ENCODE data around the gene ZNF200. TPM values are rescaled to one million over a fixed set of nuclear protein-coding genes. Genes with fewer than 3 reads are reported as not detected.
"Not testable (repeated sequence)": the region's sequence is repeated elsewhere in the genome, so short reads cannot be mapped to it uniquely, and the experiment has no call there.

Gene ZNF200
- total and polyA plus RNA-seq, 2 donors (not counting 1 experiment from before 2014, with no cell fraction given): 2.7 to 20.1 TPM

GRCh38 chr16:3274947-3275346 is 40.0 kb upstream of the ZNF200 start:
- Histone ChIP-seq H4K20me1 (ENCODE audit: control insufficient read depth, insufficient read depth, low read length, poor library complexity, severe bottlenecking) (no peaks in the 10 kb centered on the region), H3K27ac (ENCODE audit: low read length in 2 of 2) (no peak overlapping the region), H3K4me1 (ENCODE audit: control insufficient read depth in 2 of 2, insufficient read depth in 2 of 2, low read length in 2 of 2) (no peaks in the 10 kb centered on the region), H2AFZ (ENCODE audit: insufficient read depth, low read depth, low read length, poor library complexity, severe bottlenecking) (no peak overlapping the region), H3K4me3 (ENCODE audit: control extremely low read depth in 1 of 5, extremely low read depth in 1 of 5, insufficient read depth in 1 of 5, low read depth in 2 of 5, low read length in 4 of 5) (no peak overlapping the region), H3K27me3 (replicated peaks in 1 of 4; ENCODE audit: control extremely low read depth in 1 of 4, control insufficient read depth in 3 of 4, insufficient read depth in 4 of 4, low read length in 3 of 4) (no peaks in the 10 kb centered on the region), H3K9ac (ENCODE audit: low read length) (no peak overlapping the region), H3K36me3 (replicated peaks in 1 of 2; ENCODE audit: control extremely low read depth in 1 of 2, control insufficient read depth in 1 of 2, extremely low read depth in 1 of 2, insufficient read depth in 2 of 2, low read length in 1 of 2) (no peaks in the 10 kb centered on the region), H3K79me2 (ENCODE audit: control insufficient read depth, insufficient read depth, low read length) (peaks cover 3% of the 10 kb centered on the region), H3K4me2 (replicated peaks; ENCODE audit: low read depth, low read length, poor library complexity, severe bottlenecking) (no peak overlapping the region), H3K9me3 (ENCODE audit: control extremely low read depth in 1 of 3, control insufficient read depth in 2 of 3, insufficient read depth in 1 of 3, low read length in 2 of 3) (peaks cover 0 to 6% (median 0%) of the 10 kb centered on the region in 3 donors)
- ChIA-PET POLR2A (no interaction called here), CTCF (no interaction called here)
- TF ChIP-seq CTCF (IDR thresholded peaks at IDR 0.05): no peak
- TF ChIP-seq EZH2 (IDR thresholded peaks at IDR 0.05; ENCODE audit: borderline replicate concordance, insufficient read depth, low read depth, low read length, poor library complexity, severe bottlenecking): no peak
- H3K4me3 Mint-ChIP-seq: no peak overlapping the region
- H3K27ac Mint-ChIP-seq: no peak overlapping the region
- H3K27me3 Mint-ChIP-seq: no peaks in the 10 kb centered on the region
- no peaks in the 10 kb centered on the region for H3K4me1 Mint-ChIP-seq
- H3K9me3 Mint-ChIP-seq (ENCODE audit: insufficient read depth): no peaks in the 10 kb centered on the region
- no peak for DNase-seq
- no peak for ATAC-seq (ENCODE audit: low read depth)
- intact Hi-C loops (cut with micrococcal nuclease): no loop called here

- no peaks in the 10 kb centered on the region for H3K9me3 Mint-ChIP-seq (ENCODE audit: insufficient read depth)
- no peak overlapping the region for H3K4me2 ChIP-seq (replicated peaks; ENCODE audit: low read depth, low read length, poor library complexity, severe bottlenecking)
- no peak for DNase-seq
Observed at GRCh38 chr16:3274490-3274889, 39.5 kb upstream of the ZNF200 start.

GRCh38 chr16:3271281-3271680 is 36.3 kb upstream of the ZNF200 start:
- H3K4me1 Mint-ChIP-seq; H3K4me2 ChIP-seq (replicated peaks; ENCODE audit: low read depth, low read length, poor library complexity, severe bottlenecking); POLR2A ChIA-PET; H3K27me3 Mint-ChIP-seq; H3K9me3 ChIP-seq (ENCODE audit: control extremely low read depth in 1 of 3, control insufficient read depth in 2 of 3, insufficient read depth in 1 of 3, low read length in 2 of 3); H3K27ac ChIP-seq (ENCODE audit: low read length in 2 of 2); H3K9me3 Mint-ChIP-seq (ENCODE audit: insufficient read depth); intact Hi-C loops (cut with micrococcal nuclease); CTCF ChIA-PET; H3K27me3 ChIP-seq (replicated peaks in 1 of 4; ENCODE audit: control extremely low read depth in 1 of 4, control insufficient read depth in 3 of 4, insufficient read depth in 4 of 4, low read length in 3 of 4); ATAC-seq (ENCODE audit: low read depth); H3K9ac ChIP-seq (ENCODE audit: low read length); H3K4me3 Mint-ChIP-seq; H3K4me3 ChIP-seq (ENCODE audit: control extremely low read depth in 1 of 5, extremely low read depth in 1 of 5, insufficient read depth in 1 of 5, low read depth in 2 of 5, low read length in 4 of 5); H3K27ac Mint-ChIP-seq; H2AFZ ChIP-seq (ENCODE audit: insufficient read depth, low read depth, low read length, poor library complexity, severe bottlenecking); DNase-seq; H3K4me1 ChIP-seq (ENCODE audit: control insufficient read depth in 2 of 2, insufficient read depth in 2 of 2, low read length in 2 of 2); H4K20me1 ChIP-seq (ENCODE audit: control insufficient read depth, insufficient read depth, low read length, poor library complexity, severe bottlenecking): not testable (repeated sequence)
- 91% methylated on average over 1 of the region's 22 CpGs for WGBS (ENCODE audit: insufficient coverage)
- H3K79me2 ChIP-seq (ENCODE audit: control insufficient read depth, insufficient read depth, low read length): peaks cover 18% of the 10 kb centered on the region
- H3K36me3 ChIP-seq (replicated peaks in 1 of 2; ENCODE audit: control extremely low read depth in 1 of 2, control insufficient read depth in 1 of 2, extremely low read depth in 1 of 2, insufficient read depth in 2 of 2, low read length in 1 of 2): peaks cover 0 to 14% of the 10 kb centered on the region in 2 experiments

More at GRCh38 chr16:3274490-3274889, 39.5 kb upstream of the ZNF200 start:
- H3K4me1 Mint-ChIP-seq: no peaks in the 10 kb centered on the region
- Histone ChIP-seq H3K36me3 (replicated peaks in 1 of 2; ENCODE audit: control extremely low read depth in 1 of 2, control insufficient read depth in 1 of 2, extremely low read depth in 1 of 2, insufficient read depth in 2 of 2, low read length in 1 of 2) (no peaks in the 10 kb centered on the region), H3K4me3 (ENCODE audit: control extremely low read depth in 1 of 5, extremely low read depth in 1 of 5, insufficient read depth in 1 of 5, low read depth in 2 of 5, low read length in 4 of 5) (no peak overlapping the region), H4K20me1 (ENCODE audit: control insufficient read depth, insufficient read depth, low read length, poor library complexity, severe bottlenecking) (no peaks in the 10 kb centered on the region), H3K9me3 (ENCODE audit: control extremely low read depth in 1 of 3, control insufficient read depth in 2 of 3, insufficient read depth in 1 of 3, low read length in 2 of 3) (peaks cover 0 to 6% (median 0%) of the 10 kb centered on the region in 3 donors), H3K27ac (ENCODE audit: low read length in 2 of 2) (no peak overlapping the region), H3K9ac (ENCODE audit: low read length) (no peak overlapping the region), H2AFZ (ENCODE audit: insufficient read depth, low read depth, low read length, poor library complexity, severe bottlenecking) (no peak overlapping the region), H3K27me3 (replicated peaks in 1 of 4; ENCODE audit: control extremely low read depth in 1 of 4, control insufficient read depth in 3 of 4, insufficient read depth in 4 of 4, low read length in 3 of 4) (no peaks in the 10 kb centered on the region), H3K4me1 (ENCODE audit: control insufficient read depth in 2 of 2, insufficient read depth in 2 of 2, low read length in 2 of 2) (no peaks in the 10 kb centered on the region), H3K79me2 (ENCODE audit: control insufficient read depth, insufficient read depth, low read length) (peaks cover 3% of the 10 kb centered on the region)
- TF ChIP-seq EZH2 (IDR thresholded peaks at IDR 0.05; ENCODE audit: borderline replicate concordance, insufficient read depth, low read depth, low read length, poor library complexity, severe bottlenecking) (no peak), CTCF (IDR thresholded peaks at IDR 0.05) (no peak)
- ChIA-PET CTCF (no interaction called here), POLR2A (no interaction called here)
- 83% methylated on average over 2 of the region's 4 CpGs for WGBS (ENCODE audit: insufficient coverage)
- H3K27ac Mint-ChIP-seq: no peak overlapping the region
- intact Hi-C loops (cut with micrococcal nuclease): no loop called here
- H3K4me3 Mint-ChIP-seq: no peak overlapping the region
- ATAC-seq (ENCODE audit: low read depth): no peak
- H3K27me3 Mint-ChIP-seq: no peaks in the 10 kb centered on the region

All from B cell (primary cell).